Endothelial cell of umbilical vein (primary cell): ENCODE results near the gene SKOR1. TPM values are rescaled to one million over a fixed set of nuclear protein-coding genes. Genes with fewer than 3 reads are reported as not detected.

Experiments used
- BruUV-seq: library from RNA; stranded (reverse); fragments of 400-500 nt; replicated peaks from 2 replicates; lab custom pipeline; 2021; lab: Mats Ljungman, UMichigan
- CTCF ChIA-PET: fragments of 300-600, 350-600 bp; sonication (Branson Sonifier 250); formaldehyde crosslinking; loops from one replicate; lab custom pipeline; 2021; ENCODE audit warnings: antibody characterized with exemption, inconsistent platforms; lab: Charles Lee
- POLR2A ChIA-PET: fragments of 300-600, 350-600 bp; sonication (Branson Sonifier 250); formaldehyde crosslinking; loops from one replicate; lab custom pipeline; 2021; ENCODE audit warnings: antibody characterized with exemption, inconsistent platforms; lab: Charles Lee
- DNase-seq: peaks from one replicate; pipeline ENCODE4 v3.0.0-alpha.2; 2011; ENCODE audit warnings: low read depth, low spot score
- FAIRE-seq: peaks from 2 replicates; lab custom pipeline; 2011; peaks lifted over from hg19 to GRCh38; lab: Jason Lieb, UNC
- H2AFZ ChIP-seq: 2 replicates; pipeline ENCODE4 v1.6.0; 2012; ENCODE audit warnings: low read depth, low read length, control low read depth, inconsistent platforms
- H3K27ac ChIP-seq: 2 replicates; pipeline ENCODE4 v1.5.1; 2011; ENCODE audit warnings: low read depth, mild to moderate bottlenecking, control low read depth, low read length, moderate library complexity; ENCODE audit not compliant: insufficient read depth
- H3K27me3 ChIP-seq, 2 experiments: 2 replicates each; pipeline versions ENCODE4 v1.6.0 to v1.6.1; 2011; ENCODE audit warnings: low read length in 2 of 2, mixed read lengths in 1 of 2; ENCODE audit not compliant: control insufficient read depth in 2 of 2, insufficient read depth in 2 of 2
- H3K36me3 ChIP-seq, 2 experiments: 2 replicates in 1 of 2; 3 replicates in 1 of 2; pipeline ENCODE4 v1.5.1; 2011; ENCODE audit warnings: low read length in 2 of 2, mild to moderate bottlenecking in 1 of 2, moderate library complexity in 1 of 2; ENCODE audit not compliant: control insufficient read depth in 2 of 2, insufficient read depth in 2 of 2; ENCODE audit errors: extremely low read depth in 1 of 2
- H3K4me1 ChIP-seq: 3 replicates; pipeline ENCODE4 v1.5.1; 2011; ENCODE audit warnings: mild to moderate bottlenecking, low read length; ENCODE audit not compliant: control insufficient read depth, insufficient read depth; ENCODE audit errors: extremely low read depth
- H3K4me2 ChIP-seq: 2 replicates; pipeline ENCODE4 v1.6.1; 2011; ENCODE audit warnings: low read length, control low read depth, mixed read lengths; ENCODE audit not compliant: insufficient read depth
- H3K4me3 ChIP-seq, 3 experiments: fragments of 200-600 bp in 1 of 3; sonication (generic), shearing (Covaris generic) in 1 of 3; replicated peaks in 1 of 3; 2 replicates each; pipeline ENCODE4 v1.5.1; 2011 to 2016; ENCODE audit warnings: control low read depth in 3 of 3, low read length in 3 of 3, mild to moderate bottlenecking in 2 of 3, inconsistent platforms in 1 of 3, low read depth in 1 of 3, moderate library complexity in 1 of 3; ENCODE audit not compliant: insufficient read depth in 1 of 3
- H3K79me2 ChIP-seq: 2 replicates; pipeline ENCODE4 v1.6.0; 2012; ENCODE audit warnings: low read length, inconsistent platforms; ENCODE audit not compliant: control insufficient read depth, insufficient read depth
- H3K9ac ChIP-seq: replicated peaks from 2 replicates; pipeline ENCODE3; 2011; ENCODE audit warnings: low read length, control low read depth; ENCODE audit not compliant: insufficient read depth; ENCODE audit errors: extremely low read depth
- H3K9me1 ChIP-seq: replicated peaks from 3 replicates; pipeline ENCODE4 v1.6.0; 2011; ENCODE audit warnings: mild to moderate bottlenecking, low read length; ENCODE audit not compliant: control insufficient read depth, insufficient read depth; ENCODE audit errors: extremely low read depth
- H3K9me3 ChIP-seq: replicated peaks from 2 replicates; pipeline ENCODE4 v1.5.1; 2012; ENCODE audit warnings: low read length, inconsistent platforms; ENCODE audit not compliant: control insufficient read depth, insufficient read depth
- H4K20me1 ChIP-seq: replicated peaks from 2 replicates; pipeline ENCODE3; 2011; ENCODE audit warnings: mild to moderate bottlenecking, low read length; ENCODE audit not compliant: control insufficient read depth, insufficient read depth; ENCODE audit errors: extremely low read depth
- FOS ChIP-seq: IDR thresholded peaks from 2 replicates; pipeline ENCODE4 v1.6.1; 2011; ENCODE audit warnings: mild to moderate bottlenecking, low read length, moderate library complexity, borderline replicate concordance; ENCODE audit not compliant: insufficient read depth
- GATA2 ChIP-seq: IDR thresholded peaks from 2 replicates; pipeline ENCODE4 v1.7.0; 2011; ENCODE audit warnings: low read depth, mild to moderate bottlenecking, moderate library complexity, mixed read lengths, low read length; ENCODE audit not compliant: insufficient read length, insufficient read depth
- JUN ChIP-seq: IDR thresholded peaks from 2 replicates; pipeline ENCODE4 v1.6.1; 2011; ENCODE audit warnings: borderline replicate concordance, low read depth; ENCODE audit not compliant: insufficient read length, insufficient read depth
- MYC ChIP-seq: IDR thresholded peaks from one replicate; pipeline ENCODE4 v1.6.1; 2011; ENCODE audit warnings: mild to moderate bottlenecking, low read depth, low read length
- POLR2A ChIP-seq: IDR thresholded peaks from 2 replicates; pipeline ENCODE4 v1.6.1; 2012; ENCODE audit warnings: low read depth, mild to moderate bottlenecking, control low read depth, low read length
- POLR2AphosphoS5 ChIP-seq: IDR thresholded peaks from 2 replicates; pipeline ENCODE4 v1.6.1; 2012; ENCODE audit warnings: low read depth, mild to moderate bottlenecking, control low read depth, low read length, moderate library complexity; ENCODE audit not compliant: insufficient read depth
- dilution Hi-C: fragments of 300-500 bp; cut with MboI; formaldehyde crosslinking; loops from one replicate; pipeline ENCODE4 v1.15.0; 2019; ENCODE audit warnings: low sequenced_read_pairs; ENCODE audit not compliant: extremely low pct_ligation_motif_present
- intact Hi-C: fragments of 100-400 bp; cut with micrococcal nuclease; formaldehyde crosslinking; loops from one replicate; pipeline ENCODE4 v1.10.0; 2022
- polyA plus RNA-seq, 4 experiments: library from polyadenylated mRNA; depleted of rRNA in 3 of 4; stranded (reverse) in 3 of 4; unstranded in 1 of 4; fragments of >200 nt; gene quantifications; 2 replicates each; pipeline versions ENCODE4 v1.2.1 to v1.2.3, GENCODE V29; 2011 to 2012; ENCODE audit warnings: missing spikeins in 1 of 4
- total RNA-seq: library from RNA; stranded (reverse); gene quantifications from 2 replicates; pipeline ENCODE4 v1.2.3, GENCODE V29; 2021
- TF ChIP-seq, protein P1 (sequence below): IDR thresholded peaks from 2 replicates; pipeline ENCODE4 v1.6.1; 2011; ENCODE audit not compliant: insufficient read depth, insufficient read length

SKOR1 gene
- total and polyA plus RNA-seq, 2 donors (not counting 3 experiments of a cell fraction or from before 2014, with no cell fraction given), result 0.06 to 0.15 TPM

DNA sequence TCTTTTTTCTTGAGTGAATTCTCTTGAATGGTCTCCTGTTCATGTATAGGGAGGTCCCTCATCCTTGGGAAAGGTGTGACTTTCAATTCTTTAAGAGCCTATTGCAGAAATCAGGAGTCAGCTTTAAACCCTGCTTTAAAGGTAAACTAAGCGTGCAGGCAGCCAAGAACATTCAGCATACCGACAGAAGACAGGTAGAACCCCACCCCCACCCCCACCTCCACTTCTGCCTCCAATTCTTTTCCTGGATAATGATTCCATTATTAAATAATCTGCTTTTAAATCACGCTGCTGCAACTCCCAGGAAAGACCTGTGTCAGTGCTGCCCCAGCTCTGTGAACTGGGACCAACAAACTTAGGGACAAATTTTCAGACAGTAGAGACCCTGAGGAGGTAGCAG lies 49.3 kb upstream of the SKOR1 start:
- Histone ChIP-seq H2AFZ (no peak overlapping the region), H4K20me1 (no peaks in the 10 kb centered on the region), H3K27ac (no peak overlapping the region), H3K4me1 (no peaks in the 10 kb centered on the region), H3K9ac (no peak overlapping the region), H3K36me3 (no peaks in the 10 kb centered on the region), H3K9me3 (no peaks in the 10 kb centered on the region), H3K4me3 (no peak overlapping the region), H3K4me2 (no peak overlapping the region), H3K79me2 (no peaks in the 10 kb centered on the region), H3K9me1 (no peaks in the 10 kb centered on the region), H3K27me3 (no peaks in the 10 kb centered on the region)
- ChIA-PET POLR2A (no interaction called here), CTCF (interaction anchor here (0.6 to 1.3 kb wide), 2 partner anchors 10 to 306 kb away, joined by 3 to 4 read pairs; no protein-coding TSS in a partner anchor)
- intact Hi-C loops (no loop called here), dilution Hi-C loops (no loop called here)
- TF ChIP-seq MYC, result no peak
- no peak for TF ChIP-seq GATA2
- no peak for TF ChIP-seq POLR2AphosphoS5
- TF ChIP-seq, protein P1, sequence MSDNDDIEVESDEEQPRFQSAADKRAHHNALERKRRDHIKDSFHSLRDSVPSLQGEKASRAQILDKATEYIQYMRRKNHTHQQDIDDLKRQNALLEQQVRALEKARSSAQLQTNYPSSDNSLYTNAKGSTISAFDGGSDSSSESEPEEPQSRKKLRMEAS, result no peak
- no peak for TF ChIP-seq JUN
- TF ChIP-seq POLR2A, result no peak
- TF ChIP-seq FOS, result no peak
- no TSS peak for BruUV-seq
- DNase-seq (no peak), FAIRE-seq (no peak)

GRCh38 chr15:67776600-67776999 lies 48.7 kb upstream of the SKOR1 start:
- CTCF ChIA-PET, result interaction anchor here (1.3 kb wide), 1 partner anchor 9 kb away, joined by 4 read pairs; no protein-coding TSS in a partner anchor
- no TSS peak for BruUV-seq
- TF ChIP-seq, protein P1, result no peak
- no peak for TF ChIP-seq FOS
- Histone ChIP-seq H3K4me1 (no peaks in the 10 kb centered on the region), H2AFZ (no peak overlapping the region), H3K27me3 (no peaks in the 10 kb centered on the region), H3K9me3 (no peaks in the 10 kb centered on the region), H3K4me3 (no peak overlapping the region), H4K20me1 (no peaks in the 10 kb centered on the region), H3K79me2 (no peaks in the 10 kb centered on the region), H3K27ac (no peak overlapping the region), H3K4me2 (no peak overlapping the region), H3K9ac (no peak overlapping the region), H3K9me1 (no peaks in the 10 kb centered on the region), H3K36me3 (no peaks in the 10 kb centered on the region)
- POLR2A ChIA-PET, result no interaction called here
- intact Hi-C loops, result no loop called here
- DNase-seq (no peak), FAIRE-seq (no peak)
- dilution Hi-C loops, result no loop called here
